ENCODE data around the gene CHMP1A.
"Not testable (repeated sequence)": the region's sequence is repeated elsewhere in the genome, so short reads cannot be mapped to it uniquely, and the experiment has no call there.

The CHMP1A gene

DNA sequence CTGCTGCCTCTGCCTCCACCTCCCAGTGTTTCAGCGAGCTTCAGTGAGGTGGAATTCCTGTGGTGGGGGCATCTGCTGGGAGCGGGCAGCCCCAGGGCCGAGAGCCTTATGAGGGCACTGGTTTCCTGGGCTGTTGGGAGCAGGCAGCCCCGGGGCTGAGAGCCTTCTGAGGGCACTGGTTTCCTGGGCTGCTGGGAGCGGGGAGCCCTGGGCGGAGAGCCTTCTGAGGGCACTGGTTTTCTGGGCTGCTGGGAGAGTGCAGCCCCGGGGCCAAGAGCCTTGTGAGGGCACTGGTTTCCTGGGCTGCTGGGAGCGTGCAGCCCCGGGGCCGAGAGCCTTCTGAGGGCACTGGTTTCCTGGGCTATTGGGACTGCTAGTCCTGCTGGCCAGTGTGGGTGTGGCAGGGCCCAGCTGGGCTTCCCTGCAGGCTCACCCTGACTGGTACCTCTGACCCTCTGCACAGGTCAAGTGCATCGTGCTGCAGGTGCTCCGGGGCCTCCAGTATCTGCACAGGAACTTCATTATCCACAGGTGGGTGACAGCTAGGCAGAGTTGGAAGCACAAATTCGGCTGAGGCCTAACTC lies 34.6 kb upstream of the CHMP1A start:
- no peak for DNase-seq

DNA sequence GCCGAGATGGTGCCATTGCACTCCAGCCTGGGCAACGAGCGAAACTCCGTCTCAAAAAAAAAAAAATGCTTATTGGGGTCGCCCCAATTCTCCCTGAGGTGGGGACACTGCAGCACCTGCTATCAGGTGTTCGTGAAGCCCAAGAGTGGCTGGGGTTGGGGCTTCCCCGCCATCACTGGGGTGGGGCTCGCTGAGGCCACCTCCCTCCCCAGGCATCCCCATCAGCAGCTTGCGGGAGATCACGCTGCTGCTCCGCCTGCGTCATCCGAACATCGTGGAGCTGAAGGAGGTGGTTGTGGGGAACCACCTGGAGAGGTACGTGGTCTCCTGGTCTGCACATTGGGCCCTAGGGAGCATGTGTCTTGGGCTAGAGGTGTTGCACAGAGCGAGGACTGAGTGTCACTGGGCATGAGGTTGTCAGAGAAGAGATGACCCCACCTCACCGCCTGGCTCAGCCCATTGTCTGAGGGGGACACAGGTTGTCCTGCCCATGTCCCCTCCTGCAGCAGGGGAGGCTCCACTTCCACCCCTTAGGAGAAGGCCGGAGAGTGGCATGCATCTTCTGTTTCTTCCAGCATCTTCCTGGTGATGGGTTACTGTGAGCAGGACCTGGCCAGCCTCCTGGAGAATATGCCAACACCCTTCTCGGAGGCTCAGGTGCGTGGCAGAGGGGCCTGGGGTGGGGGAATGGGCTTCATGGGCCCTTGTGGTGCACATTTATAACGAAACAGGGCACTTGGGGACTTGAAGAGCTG lies 33.9 kb upstream of the CHMP1A start:
- DNase-seq = no peak

DNA sequence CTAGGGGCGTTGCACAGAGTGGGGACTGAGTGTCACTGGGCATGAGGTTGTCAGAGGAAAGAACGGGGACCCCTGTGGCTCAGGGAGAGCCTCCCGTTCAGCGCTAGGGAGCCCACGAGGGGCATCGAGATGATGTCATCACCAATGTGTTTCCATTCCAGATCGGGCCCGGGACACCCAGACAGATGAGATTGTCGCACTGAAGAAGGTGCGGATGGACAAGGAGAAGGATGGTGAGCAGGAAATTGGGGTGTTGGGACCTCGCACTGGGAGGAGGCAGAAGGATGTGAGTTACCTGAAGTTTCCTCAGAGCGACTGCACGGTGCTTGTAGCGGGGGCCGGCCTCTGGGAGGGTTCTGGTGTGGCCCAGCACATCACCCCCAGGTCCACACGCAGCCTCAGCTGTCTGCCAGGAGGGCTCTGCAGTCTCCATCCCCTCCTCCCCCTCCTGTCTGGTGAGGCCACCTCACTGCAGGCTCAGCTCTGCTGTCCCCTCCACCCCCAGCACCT lies 32.9 kb upstream of the CHMP1A start:
- DNase-seq = no peak

DNA sequence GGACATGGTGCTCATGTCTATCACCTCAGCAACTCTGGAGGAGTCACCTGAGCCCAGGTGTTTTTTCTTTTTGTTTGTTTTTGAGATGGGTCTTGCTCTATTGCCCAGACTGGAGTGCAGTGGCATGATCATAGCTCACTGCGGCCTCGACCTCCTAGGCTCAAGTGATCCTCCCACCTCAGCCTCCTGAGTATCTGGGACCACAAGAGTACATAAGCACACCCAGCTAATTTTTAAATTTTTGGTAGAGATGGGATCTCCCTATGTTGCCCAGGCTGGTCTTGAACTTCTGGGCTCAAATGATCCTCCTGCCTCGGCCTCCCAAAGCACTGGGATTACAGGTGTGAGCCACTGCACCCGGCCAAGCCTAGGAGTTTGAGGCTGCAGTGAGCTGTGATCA lies 32.1 kb upstream of the CHMP1A start:
- not testable (repeated sequence) for DNase-seq

GRCh38 chr16:89689142-89689541 lies 31.6 kb upstream of the CHMP1A start:
- DNase-seq = no peak

- no peak for DNase-seq
These were observed 30.9 kb upstream of the CHMP1A start for GRCh38 chr16:89688395-89688794.

DNA sequence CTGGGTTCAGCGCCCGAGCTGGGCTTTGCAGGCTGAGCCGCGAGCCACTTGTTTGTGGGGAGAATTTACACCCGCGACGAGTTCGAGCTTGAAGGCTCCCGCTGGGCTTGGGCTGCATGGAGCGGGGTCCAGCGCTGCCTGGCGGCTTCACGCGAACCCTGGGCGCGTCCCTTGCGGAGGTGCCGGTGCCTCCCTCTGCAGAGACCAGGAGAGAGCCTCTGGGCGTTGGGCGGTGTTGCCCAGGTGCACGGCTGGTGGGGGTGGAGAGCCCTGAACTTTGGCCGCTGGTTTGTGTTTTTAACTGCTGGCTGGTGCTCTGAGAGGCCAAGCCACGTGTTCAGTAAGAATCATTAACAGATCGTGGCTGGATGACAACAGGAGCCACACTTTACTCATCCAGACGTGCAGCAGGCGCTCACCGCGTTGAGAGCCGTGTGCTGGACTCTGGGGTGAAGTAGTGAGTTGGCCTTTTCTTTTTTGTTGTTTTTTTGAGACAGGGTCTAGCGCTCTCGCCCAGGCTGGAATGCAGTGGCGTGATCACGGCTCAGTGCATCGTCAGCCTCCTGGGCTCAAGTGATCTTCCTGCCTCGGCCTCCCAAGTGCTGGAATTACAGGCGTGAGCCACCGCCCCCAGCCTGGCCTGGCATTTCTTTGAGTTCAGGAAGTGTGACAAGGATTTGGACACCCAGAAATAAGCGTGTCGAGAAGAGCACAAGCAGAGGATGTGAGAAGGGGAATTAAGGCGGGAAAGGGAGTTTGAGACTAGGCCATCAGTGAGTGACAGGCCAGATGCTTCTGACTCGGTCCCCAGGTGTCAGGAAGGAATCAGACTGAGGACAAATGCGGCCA lies 29.8 kb upstream of the CHMP1A start:
- DNase-seq = no peak

- peak; percentile 84 for DNase-seq
These were observed 29.1 kb upstream of the CHMP1A start, which contains the start of gene CDK10 for GRCh38 chr16:89686520-89687091. Gene CDK10 (plus strand): TSS chr16:89686689. CDS start chr16:89686711, 22 bp downstream.

DNA sequence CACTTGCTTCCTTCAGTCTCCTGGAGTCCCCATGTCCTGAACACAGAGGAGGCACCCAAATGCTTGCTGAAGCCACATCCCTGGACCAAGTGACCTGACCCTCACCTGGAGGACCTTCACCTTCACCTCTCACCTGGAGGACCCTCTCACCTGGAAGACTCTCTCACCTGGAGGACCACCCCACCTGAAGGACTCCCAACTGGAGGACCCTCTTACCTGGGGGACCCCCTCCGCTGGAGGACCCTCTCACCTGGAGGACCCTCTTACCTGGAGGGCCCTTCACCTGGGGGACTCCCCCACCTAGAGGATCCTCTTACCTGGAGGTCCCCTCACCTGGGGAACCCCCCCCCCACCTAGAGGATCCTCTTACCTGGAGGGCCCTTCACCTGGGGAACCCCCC lies 28.4 kb upstream of the CHMP1A start:
- DNase-seq = no peak

DNA sequence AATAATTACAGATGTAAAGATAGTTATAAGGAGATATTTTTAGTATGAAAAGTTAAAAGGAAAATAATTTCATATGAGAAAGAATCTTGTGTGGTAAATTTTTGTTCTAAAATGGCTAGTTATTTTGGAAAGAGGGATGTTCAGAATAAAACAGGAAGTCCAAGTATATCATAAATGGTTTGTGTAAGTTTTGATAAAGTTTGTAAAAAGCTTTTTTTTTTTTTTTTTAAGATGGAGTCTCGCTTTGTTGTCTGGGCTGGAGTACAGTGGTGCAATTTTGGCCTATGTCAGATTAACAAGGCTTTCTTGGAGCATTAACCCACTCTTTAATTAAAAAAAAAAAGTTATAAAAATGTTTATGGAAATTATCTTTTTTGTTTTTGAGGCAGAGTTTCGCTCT lies 20.8 kb upstream of the CHMP1A start:
- no peak for DNase-seq

GRCh38 chr16:89672177-89672941 lies 14.9 kb upstream of the CHMP1A start:
- DNase-seq = no peak

GRCh38 chr16:89671565-89671964 lies 14.1 kb upstream of the CHMP1A start:
- not testable (repeated sequence) for DNase-seq

DNA sequence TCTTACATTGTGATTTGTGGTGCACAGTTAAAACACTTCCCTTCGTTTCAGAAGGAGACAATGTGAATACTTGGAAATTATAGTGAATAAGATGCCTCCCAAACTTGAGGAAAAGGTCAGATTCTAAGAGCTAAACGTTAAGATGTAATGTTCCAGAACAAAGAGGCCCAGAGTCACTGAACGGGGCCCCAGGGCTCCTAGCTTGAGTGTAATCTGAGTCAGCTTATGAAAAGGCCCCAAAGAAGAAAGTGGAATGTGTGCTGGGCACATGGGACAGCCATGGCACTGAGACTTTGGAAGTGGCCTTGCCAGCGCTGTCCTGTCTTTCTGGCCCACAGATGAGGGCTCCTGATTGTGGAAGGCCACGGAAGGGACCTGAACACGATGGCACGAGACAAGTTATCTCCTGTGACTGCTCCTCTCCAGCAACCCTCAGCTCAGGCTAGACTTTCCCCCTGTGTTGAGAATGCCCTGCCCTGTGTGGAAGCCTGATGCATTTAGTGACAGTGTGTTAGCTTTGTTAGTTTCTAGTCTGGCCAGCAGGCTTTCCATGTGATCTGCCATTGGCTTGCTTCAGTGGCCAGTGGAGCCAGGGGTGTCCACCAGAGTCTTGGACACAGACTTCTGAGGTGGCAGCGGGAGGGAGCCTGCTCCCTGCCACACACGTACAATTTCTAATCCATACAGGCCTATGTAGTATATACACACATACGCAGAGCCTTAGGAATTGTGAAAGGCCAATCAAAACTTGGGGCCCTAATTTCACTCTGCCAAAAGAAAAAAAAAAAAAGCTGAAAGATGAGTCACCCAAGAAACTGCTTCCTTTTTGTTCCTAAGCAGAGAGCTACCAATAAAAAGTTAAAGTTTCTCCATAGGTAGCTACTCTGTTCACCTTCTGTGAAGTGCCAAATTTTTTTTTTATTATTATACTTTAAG lies 13.3 kb upstream of the CHMP1A start:
- no peak for DNase-seq

DNA sequence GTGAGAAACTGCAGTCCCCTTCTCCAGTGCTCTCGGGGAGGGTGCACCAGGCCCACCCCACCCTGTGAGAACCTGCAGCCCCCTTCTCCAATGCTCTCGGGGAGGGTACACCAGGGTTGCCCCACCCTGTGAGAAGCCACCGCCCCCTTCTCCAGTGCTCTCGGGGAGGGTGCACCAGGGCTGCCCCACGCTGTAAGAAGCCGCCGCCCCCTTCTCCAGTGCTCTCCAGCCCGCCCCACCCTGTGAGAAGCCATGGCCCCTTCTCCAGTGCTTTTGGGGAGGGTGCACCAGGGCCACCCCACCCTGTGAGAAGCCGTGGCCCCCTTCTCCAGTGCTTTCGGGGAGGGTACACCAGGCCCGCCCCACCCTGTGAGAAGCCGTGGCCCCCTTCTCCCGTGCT lies 12.2 kb upstream of the CHMP1A start:
- DNase-seq = no peak

- no peak for DNase-seq
These were observed 11.3 kb upstream of the CHMP1A start for GRCh38 chr16:89668790-89669158.

GRCh38 chr16:89667633-89668032 lies 10.1 kb upstream of the CHMP1A start:
- no peak for DNase-seq

GRCh38 chr16:89667000-89667399 lies 9.5 kb upstream of the CHMP1A start:
- DNase-seq = not testable (repeated sequence)

GRCh38 chr16:89664238-89664637 lies 6.7 kb upstream of the CHMP1A start:
- DNase-seq = not testable (repeated sequence)

- DNase-seq = no peak
These were observed 3.7 kb upstream of the CHMP1A start for GRCh38 chr16:89661215-89661614.

DNA sequence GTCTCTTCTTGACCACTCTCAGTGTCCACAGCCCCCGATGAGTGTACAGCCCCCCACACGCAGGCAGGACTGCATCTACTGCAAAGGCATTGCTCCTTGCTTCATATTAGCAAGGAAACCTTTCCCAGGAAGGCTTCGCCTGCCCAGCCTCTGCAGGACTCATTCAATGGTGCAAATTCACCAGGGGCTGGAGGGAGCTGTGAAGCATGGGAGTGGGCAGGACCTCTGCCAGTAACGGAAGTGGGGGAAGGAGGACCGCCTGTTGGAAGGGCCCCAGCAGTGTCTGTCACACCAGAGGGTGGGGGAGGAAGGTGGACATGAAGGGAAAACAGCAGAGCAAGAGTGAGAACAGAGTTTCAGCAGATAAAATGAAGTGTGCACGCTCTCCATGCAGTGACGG lies 2.6 kb upstream of the CHMP1A start:
- no peak for DNase-seq

DNA sequence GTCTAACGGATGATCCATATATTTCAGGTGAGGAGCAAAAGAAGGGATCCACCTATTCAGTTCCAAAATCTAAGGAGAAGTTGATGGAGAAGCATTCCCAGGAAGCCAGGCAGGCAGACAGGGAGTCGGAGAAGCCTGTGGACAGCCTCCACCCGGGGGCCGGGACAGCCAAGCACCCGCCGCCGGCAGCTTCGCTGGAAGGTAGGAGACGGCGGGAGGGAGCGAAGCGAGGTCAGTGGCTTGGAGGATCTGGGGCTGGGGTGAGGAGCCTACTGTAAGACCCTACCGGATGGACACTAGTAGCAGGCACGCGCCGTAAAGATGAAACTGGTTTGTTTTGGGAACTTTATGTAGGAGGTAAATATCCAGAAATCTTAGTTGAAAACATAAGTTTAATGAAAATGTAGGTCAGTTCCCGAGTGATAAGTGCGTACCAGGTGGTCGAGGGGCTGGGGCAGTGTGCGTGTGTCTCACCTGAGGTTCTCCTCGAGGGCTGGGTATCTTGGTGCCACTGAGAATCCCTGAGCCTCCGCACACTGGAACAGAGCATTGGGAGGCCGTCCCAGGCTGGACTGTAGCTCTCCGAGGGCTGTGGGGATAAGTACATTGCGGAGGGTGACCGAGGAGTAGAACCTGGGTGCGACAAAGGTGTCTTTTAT lies 842 bp upstream of the CHMP1A start:
- DNase-seq = peak; percentile 4

Data from NCI-H2171 (cell line).